ENCODE data around the gene VMAC. TPM values are rescaled to one million over a fixed set of nuclear protein-coding genes. Genes with fewer than 3 reads are reported as not detected.

Gene VMAC
- total RNA-seq, 1 experiment from 2014 or later, result 7.0 TPM

DNA sequence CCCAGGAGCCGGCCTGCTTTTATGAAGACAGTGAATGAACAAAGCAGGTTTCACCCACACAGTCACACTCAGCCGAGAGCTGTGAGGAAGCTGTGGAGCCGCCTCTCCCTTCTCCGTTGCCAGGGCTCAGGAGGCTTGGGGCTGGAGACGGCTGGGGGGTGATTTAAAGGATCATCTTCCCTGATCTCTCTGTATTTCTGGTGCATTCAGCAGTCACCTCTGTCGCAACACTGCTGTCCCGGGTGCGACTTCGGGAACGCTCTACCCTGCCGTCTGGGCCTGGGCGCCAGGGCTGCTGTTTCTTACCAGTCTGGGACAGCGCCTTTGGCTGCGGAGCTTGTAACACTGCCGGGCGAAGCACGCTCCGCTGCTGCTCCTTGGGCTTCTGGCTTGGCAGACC, 27.5 kb downstream of the VMAC start:
- intact Hi-C loops (cut with micrococcal nuclease), result no loop called here
- H3K4me3 Mint-ChIP-seq (ENCODE audit: unreplicated experiment), result no peak overlapping the region
- H3K9me3 Mint-ChIP-seq (ENCODE audit: unreplicated experiment), result no peaks in the 10 kb centered on the region
- no TSS peak for BruUV-seq (replicated peaks)
- POLR2A ChIA-PET, result no interaction called here
- TF ChIP-seq, protein P1, sequence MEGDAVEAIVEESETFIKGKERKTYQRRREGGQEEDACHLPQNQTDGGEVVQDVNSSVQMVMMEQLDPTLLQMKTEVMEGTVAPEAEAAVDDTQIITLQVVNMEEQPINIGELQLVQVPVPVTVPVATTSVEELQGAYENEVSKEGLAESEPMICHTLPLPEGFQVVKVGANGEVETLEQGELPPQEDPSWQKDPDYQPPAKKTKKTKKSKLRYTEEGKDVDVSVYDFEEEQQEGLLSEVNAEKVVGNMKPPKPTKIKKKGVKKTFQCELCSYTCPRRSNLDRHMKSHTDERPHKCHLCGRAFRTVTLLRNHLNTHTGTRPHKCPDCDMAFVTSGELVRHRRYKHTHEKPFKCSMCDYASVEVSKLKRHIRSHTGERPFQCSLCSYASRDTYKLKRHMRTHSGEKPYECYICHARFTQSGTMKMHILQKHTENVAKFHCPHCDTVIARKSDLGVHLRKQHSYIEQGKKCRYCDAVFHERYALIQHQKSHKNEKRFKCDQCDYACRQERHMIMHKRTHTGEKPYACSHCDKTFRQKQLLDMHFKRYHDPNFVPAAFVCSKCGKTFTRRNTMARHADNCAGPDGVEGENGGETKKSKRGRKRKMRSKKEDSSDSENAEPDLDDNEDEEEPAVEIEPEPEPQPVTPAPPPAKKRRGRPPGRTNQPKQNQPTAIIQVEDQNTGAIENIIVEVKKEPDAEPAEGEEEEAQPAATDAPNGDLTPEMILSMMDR (IDR thresholded peaks at IDR 0.05; ENCODE audit: unreplicated experiment), result no peak
- no peak overlapping the region for H3K27ac Mint-ChIP-seq (ENCODE audit: low read depth, unreplicated experiment)
- CTCF ChIA-PET, result no interaction called here
- DNase-seq (ENCODE audit: unreplicated experiment), result no peak
- H3K4me1 Mint-ChIP-seq (ENCODE audit: insufficient read depth, unreplicated experiment), result no peaks in the 10 kb centered on the region
- H3K36me3 Mint-ChIP-seq (ENCODE audit: insufficient read depth, unreplicated experiment), result peaks cover 40% of the 10 kb centered on the region
- H3K27me3 Mint-ChIP-seq (ENCODE audit: insufficient read depth, unreplicated experiment), result no peaks in the 10 kb centered on the region

DNA sequence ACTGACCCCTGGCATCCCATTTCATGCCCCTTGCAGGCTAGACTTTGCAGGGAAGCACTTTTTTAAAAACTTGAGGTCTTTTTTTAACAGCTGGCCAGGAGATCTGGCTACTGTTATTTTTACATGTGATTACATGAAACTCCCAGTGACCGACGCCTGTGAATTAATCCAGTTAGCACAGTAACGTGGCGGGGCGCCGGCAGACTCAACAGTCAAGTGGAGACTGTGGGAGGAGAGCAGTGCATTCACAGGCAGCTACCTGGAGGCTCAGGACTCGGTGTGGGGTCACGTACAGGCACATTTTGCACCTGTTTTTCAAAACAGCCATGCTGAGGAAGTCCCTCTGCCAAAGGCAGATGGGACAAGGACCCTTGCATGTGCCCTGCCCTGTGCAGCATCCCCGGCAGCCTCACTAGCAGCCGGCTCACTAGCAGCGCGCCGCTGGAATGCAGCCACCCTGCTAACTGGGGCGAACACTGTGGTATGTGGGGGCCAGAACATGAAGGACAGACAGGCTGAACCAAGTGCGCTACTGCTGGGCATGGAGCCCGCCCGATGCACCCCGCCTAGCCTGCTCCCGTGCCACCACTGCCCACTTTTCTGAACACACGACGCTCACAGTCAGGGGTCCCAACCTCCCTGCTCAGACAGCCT, 28.1 kb downstream of the VMAC start:
- H3K27me3 Mint-ChIP-seq (ENCODE audit: insufficient read depth, unreplicated experiment), result no peaks in the 10 kb centered on the region
- ChIA-PET CTCF (no interaction called here), POLR2A (no interaction called here)
- no peak overlapping the region for H3K4me3 Mint-ChIP-seq (ENCODE audit: unreplicated experiment)
- no peak for DNase-seq (ENCODE audit: unreplicated experiment)
- H3K27ac Mint-ChIP-seq (ENCODE audit: low read depth, unreplicated experiment), result no peak overlapping the region
- TF ChIP-seq, protein P1 (IDR thresholded peaks at IDR 0.05; ENCODE audit: unreplicated experiment), result no peak
- intact Hi-C loops (cut with micrococcal nuclease), result no loop called here
- H3K36me3 Mint-ChIP-seq (ENCODE audit: insufficient read depth, unreplicated experiment), result peaks cover 46% of the 10 kb centered on the region
- H3K9me3 Mint-ChIP-seq (ENCODE audit: unreplicated experiment), result no peaks in the 10 kb centered on the region
- H3K4me1 Mint-ChIP-seq (ENCODE audit: insufficient read depth, unreplicated experiment), result no peaks in the 10 kb centered on the region
- BruUV-seq (replicated peaks), result no TSS peak

DNA sequence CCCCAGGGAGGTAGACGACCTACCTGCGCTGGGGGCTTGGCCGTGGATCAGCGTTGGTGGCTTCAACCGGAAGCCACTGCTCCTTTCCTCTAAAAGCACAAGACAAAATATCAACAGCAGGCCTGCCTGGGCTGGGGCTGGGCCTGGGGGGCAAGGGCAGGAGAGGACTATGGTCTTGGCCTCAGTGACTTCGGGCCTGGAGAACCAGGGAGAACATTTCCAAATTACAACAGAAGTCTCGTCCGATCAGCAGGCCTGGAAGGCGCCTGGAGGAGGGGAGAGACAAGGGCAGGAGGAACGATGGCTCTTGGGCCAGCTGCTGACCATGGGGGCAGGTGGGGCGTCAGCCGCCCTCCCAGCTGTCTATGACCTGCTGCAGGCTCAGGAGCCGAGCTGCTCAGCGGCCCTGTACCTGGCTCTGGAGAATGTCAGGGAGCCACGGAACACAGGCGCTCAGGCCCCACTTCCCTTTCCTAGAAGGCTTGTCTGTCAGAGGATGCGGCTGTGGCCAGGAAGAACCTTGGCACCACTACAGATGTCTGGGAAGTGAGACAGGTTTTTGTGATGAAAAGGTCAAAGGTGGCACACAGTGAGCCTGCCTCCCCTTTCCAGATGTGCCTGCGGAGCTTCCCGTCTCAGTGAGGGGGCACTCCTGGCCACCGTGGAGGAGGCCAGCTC, 28.9 kb downstream of the VMAC start:
- Mint-ChIP-seq H3K9me3 (ENCODE audit: unreplicated experiment) (no peaks in the 10 kb centered on the region), H3K4me1 (ENCODE audit: insufficient read depth, unreplicated experiment) (no peaks in the 10 kb centered on the region), H3K27ac (ENCODE audit: low read depth, unreplicated experiment) (no peak overlapping the region), H3K27me3 (ENCODE audit: insufficient read depth, unreplicated experiment) (no peaks in the 10 kb centered on the region), H3K36me3 (ENCODE audit: insufficient read depth, unreplicated experiment) (peaks cover 48% of the 10 kb centered on the region), H3K4me3 (ENCODE audit: unreplicated experiment) (no peak overlapping the region)
- ChIA-PET POLR2A (no interaction called here), CTCF (interaction anchor here (0.7 kb wide), 1 partner anchor 52 kb away, joined by 3 read pairs; no protein-coding TSS in a partner anchor)
- no TSS peak for BruUV-seq (replicated peaks)
- TF ChIP-seq, protein P1 (IDR thresholded peaks at IDR 0.05; ENCODE audit: unreplicated experiment), result no peak
- no peak for DNase-seq (ENCODE audit: unreplicated experiment)
- intact Hi-C loops (cut with micrococcal nuclease), result no loop called here

DNA sequence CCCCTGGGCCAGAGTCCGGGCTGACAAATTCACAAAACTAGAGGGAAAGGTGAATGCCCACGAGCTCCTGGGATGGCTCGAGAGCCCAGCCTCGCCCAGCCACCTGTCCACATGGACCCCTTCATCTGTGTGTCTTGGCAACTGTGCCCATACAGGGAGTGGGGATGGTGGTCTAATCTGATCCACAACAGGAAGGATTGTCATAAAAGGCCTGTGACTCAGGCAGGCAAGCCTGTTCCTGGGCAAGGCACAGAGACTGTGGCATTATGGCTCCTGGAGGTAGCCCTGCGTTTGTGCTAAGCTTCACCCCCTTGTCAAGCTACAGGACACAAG, 29.4 kb downstream of the VMAC start:
- TF ChIP-seq, protein P1 (IDR thresholded peaks at IDR 0.05; ENCODE audit: unreplicated experiment), result no peak
- intact Hi-C loops (cut with micrococcal nuclease), result no loop called here
- Mint-ChIP-seq H3K4me1 (ENCODE audit: insufficient read depth, unreplicated experiment) (no peaks in the 10 kb centered on the region), H3K27ac (ENCODE audit: low read depth, unreplicated experiment) (no peak overlapping the region), H3K9me3 (ENCODE audit: unreplicated experiment) (no peaks in the 10 kb centered on the region), H3K27me3 (ENCODE audit: insufficient read depth, unreplicated experiment) (no peaks in the 10 kb centered on the region), H3K36me3 (ENCODE audit: insufficient read depth, unreplicated experiment) (peaks cover 52% of the 10 kb centered on the region), H3K4me3 (ENCODE audit: unreplicated experiment) (no peak overlapping the region)
- no TSS peak for BruUV-seq (replicated peaks)
- ChIA-PET POLR2A (no interaction called here), CTCF (interaction anchor here (0.7 kb wide), 1 partner anchor 51 kb away, joined by 3 read pairs; no protein-coding TSS in a partner anchor)
- no peak for DNase-seq (ENCODE audit: unreplicated experiment)

Data from MCF 10A (cell line).